Keratinocyte (primary cell): ENCODE measurements around the gene KRT7. TPM values are rescaled to one million over a fixed set of nuclear protein-coding genes. Genes with fewer than 3 reads are reported as not detected.
"Not testable (repeated sequence)": the region's sequence is repeated elsewhere in the genome, so short reads cannot be mapped to it uniquely, and the experiment has no call there.

Experiments used
- DNase-seq: peaks from one replicate; pipeline ENCODE4 v3.0.0-alpha.2; 2011; ENCODE audit warnings: low read depth, missing footprints, low spot score
- FAIRE-seq: peaks from 2 replicates; lab custom pipeline; 2011; peaks lifted over from hg19 to GRCh38; lab: Jason Lieb, UNC
- H2AFZ ChIP-seq: 2 replicates; pipeline ENCODE4 v1.6.0; 2012; ENCODE audit warnings: low read length, control low read depth, inconsistent platforms; ENCODE audit not compliant: control insufficient read depth
- H3K27ac ChIP-seq: 2 replicates; pipeline ENCODE4 v1.5.1; 2011; ENCODE audit warnings: low read length; ENCODE audit not compliant: control insufficient read depth, insufficient read depth
- H3K27me3 ChIP-seq: 3 replicates; pipeline ENCODE4 v1.6.0; 2011; ENCODE audit warnings: low read length; ENCODE audit not compliant: control insufficient read depth, insufficient read depth; ENCODE audit errors: extremely low read depth
- H3K36me3 ChIP-seq, 2 experiments: 2 replicates in 1 of 2; 3 replicates in 1 of 2; pipeline ENCODE4 v1.5.1; 2011; ENCODE audit warnings: low read length in 2 of 2, mild to moderate bottlenecking in 1 of 2; ENCODE audit not compliant: control insufficient read depth in 2 of 2, insufficient read depth in 2 of 2; ENCODE audit errors: extremely low read depth in 1 of 2
- H3K4me1 ChIP-seq: 3 replicates; pipeline ENCODE4 v1.5.1; 2011; ENCODE audit warnings: low read length; ENCODE audit not compliant: control insufficient read depth, insufficient read depth; ENCODE audit errors: extremely low read depth
- H3K4me2 ChIP-seq: 3 replicates; pipeline ENCODE4 v1.6.0; 2011; ENCODE audit warnings: low read depth, low read length; ENCODE audit not compliant: control insufficient read depth, insufficient read depth; ENCODE audit errors: extremely low read depth
- H3K4me3 ChIP-seq, 3 experiments: fragments of 200-600 bp in 1 of 3; sonication (generic) in 1 of 3; 2 replicates in 2 of 3; 3 replicates in 1 of 3; pipeline ENCODE4 v1.5.1; 2011 to 2016; ENCODE audit warnings: low read length in 3 of 3, mild to moderate bottlenecking in 3 of 3, control low read depth in 2 of 3, inconsistent platforms in 1 of 3, low read depth in 1 of 3, mixed read lengths in 1 of 3, mixed run types in 1 of 3, moderate library complexity in 1 of 3; ENCODE audit not compliant: control insufficient read depth in 2 of 3, insufficient read depth in 2 of 3; ENCODE audit errors: extremely low read depth in 1 of 3
- H3K79me2 ChIP-seq: 2 replicates; pipeline ENCODE4 v1.6.0; 2012; ENCODE audit warnings: low read length; ENCODE audit not compliant: control insufficient read depth, insufficient read depth
- H3K9ac ChIP-seq: 3 replicates; pipeline ENCODE4 v1.6.0; 2011; ENCODE audit warnings: low read length; ENCODE audit not compliant: control insufficient read depth, insufficient read depth; ENCODE audit errors: extremely low read depth
- H3K9me1 ChIP-seq: 3 replicates; pipeline ENCODE4 v1.6.0; 2011; ENCODE audit warnings: low read length; ENCODE audit not compliant: control insufficient read depth, insufficient read depth; ENCODE audit errors: extremely low read depth
- H3K9me3 ChIP-seq: 2 replicates; pipeline ENCODE4 v1.5.1; 2012; ENCODE audit warnings: low read depth, low read length; ENCODE audit not compliant: control insufficient read depth
- H4K20me1 ChIP-seq: 3 replicates; pipeline ENCODE4 v1.6.0; 2011; ENCODE audit warnings: low read length; ENCODE audit not compliant: control insufficient read depth, insufficient read depth; ENCODE audit errors: extremely low read depth
- EZH2 ChIP-seq: IDR thresholded peaks from one replicate; pipeline ENCODE4 v1.6.1; 2012; ENCODE audit warnings: inconsistent platforms, mild to moderate bottlenecking, low read length, moderate library complexity
- dilution Hi-C: fragments of 300-500 bp; cut with MboI; formaldehyde crosslinking; loops from one replicate; pipeline ENCODE4 v1.7.0; 2020; ENCODE audit warnings: low sequenced_read_pairs; ENCODE audit not compliant: extremely low pct_ligation_motif_present
- polyA plus RNA-seq, 5 experiments: library from polyadenylated mRNA; depleted of rRNA in 3 of 5; stranded (reverse) in 3 of 5; stranded (forward) in 1 of 5; unstranded in 1 of 5; fragments of >200 nt; gene quantifications; 1 replicate in 1 of 5; 2 replicates in 3 of 5; 3 replicates in 1 of 5; pipeline versions ENCODE4 v1.2.1 to v1.2.3, GENCODE V29; 2011 to 2012; ENCODE audit warnings: missing spikeins in 2 of 5, low read depth in 1 of 5, low replicate concordance in 1 of 5
- TF ChIP-seq, protein P1 (sequence below), 3 experiments: IDR thresholded peaks in 1 of 3; conservative IDR thresholded peaks in 1 of 3; optimal IDR thresholded peaks in 1 of 3; 2 replicates in 2 of 3; 3 replicates in 1 of 3; pipeline versions ENCODE3 to v1.5.1; 2011; ENCODE audit warnings: low read length in 3 of 3, mild to moderate bottlenecking in 3 of 3, moderate library complexity in 2 of 3, control low read depth in 1 of 3, inconsistent platforms in 1 of 3; ENCODE audit not compliant: insufficient read depth in 2 of 3; ENCODE audit errors: extremely low read depth in 1 of 3

KRT7 gene
- polyA plus RNA-seq, 1 donor (not counting 4 experiments of a cell fraction or from before 2014, with no cell fraction given): 112 TPM

DNA sequence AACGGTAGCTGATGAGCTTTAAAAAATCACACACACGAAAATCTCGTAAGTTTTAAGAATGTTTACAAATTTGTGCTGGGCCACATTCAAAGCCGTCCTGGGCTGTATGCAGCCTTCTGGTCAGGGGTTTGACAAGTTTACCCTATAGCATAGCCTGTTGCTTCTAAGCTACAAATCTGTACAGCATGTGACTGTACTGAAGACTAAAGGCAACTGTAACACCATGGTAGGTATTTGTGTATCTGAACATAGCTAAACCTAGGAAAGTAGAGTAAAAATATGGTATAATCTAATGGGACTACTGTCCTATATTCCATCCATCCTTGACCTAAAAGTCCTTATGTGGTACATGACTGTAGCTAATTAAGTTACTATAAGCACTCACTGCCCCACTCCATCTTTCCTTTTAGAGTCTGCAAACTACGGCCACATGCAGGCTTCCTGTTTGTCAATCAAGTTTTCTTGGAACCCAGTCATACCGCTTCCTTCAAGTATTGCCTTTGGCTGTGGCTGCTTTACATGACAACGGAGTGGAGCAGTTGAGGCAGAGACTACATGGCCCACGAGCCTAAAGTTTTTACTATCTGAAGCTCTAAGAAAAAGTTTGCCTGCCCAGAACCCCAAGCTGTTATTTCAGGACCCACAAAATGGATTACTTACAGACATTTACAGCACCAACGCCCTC, 18.5 kb downstream of the KRT7 start:
- H3K4me2 ChIP-seq: no peak overlapping the region
- H3K9ac ChIP-seq: no peak overlapping the region
- dilution Hi-C loops: no loop called here
- FAIRE-seq (no peak), DNase-seq (no peak)
- no peaks in the 10 kb centered on the region for H3K79me2 ChIP-seq
- H3K9me1 ChIP-seq: no peaks in the 10 kb centered on the region
- TF ChIP-seq, protein P1, sequence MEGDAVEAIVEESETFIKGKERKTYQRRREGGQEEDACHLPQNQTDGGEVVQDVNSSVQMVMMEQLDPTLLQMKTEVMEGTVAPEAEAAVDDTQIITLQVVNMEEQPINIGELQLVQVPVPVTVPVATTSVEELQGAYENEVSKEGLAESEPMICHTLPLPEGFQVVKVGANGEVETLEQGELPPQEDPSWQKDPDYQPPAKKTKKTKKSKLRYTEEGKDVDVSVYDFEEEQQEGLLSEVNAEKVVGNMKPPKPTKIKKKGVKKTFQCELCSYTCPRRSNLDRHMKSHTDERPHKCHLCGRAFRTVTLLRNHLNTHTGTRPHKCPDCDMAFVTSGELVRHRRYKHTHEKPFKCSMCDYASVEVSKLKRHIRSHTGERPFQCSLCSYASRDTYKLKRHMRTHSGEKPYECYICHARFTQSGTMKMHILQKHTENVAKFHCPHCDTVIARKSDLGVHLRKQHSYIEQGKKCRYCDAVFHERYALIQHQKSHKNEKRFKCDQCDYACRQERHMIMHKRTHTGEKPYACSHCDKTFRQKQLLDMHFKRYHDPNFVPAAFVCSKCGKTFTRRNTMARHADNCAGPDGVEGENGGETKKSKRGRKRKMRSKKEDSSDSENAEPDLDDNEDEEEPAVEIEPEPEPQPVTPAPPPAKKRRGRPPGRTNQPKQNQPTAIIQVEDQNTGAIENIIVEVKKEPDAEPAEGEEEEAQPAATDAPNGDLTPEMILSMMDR (optimal IDR thresholded peaks at IDR 0.05 in 1 of 3, IDR thresholded peaks at IDR 0.05 in 1 of 3, conservative IDR thresholded peaks at IDR 0.05 in 1 of 3; ENCODE audit: extremely low read depth in 1 of 3, insufficient read depth in 2 of 3, low read length in 3 of 3): no peak
- TF ChIP-seq EZH2: no peak
- no peaks in the 10 kb centered on the region for H3K4me1 ChIP-seq
- H2AFZ ChIP-seq: no peak overlapping the region
- H3K9me3 ChIP-seq: no peaks in the 10 kb centered on the region
- no peak overlapping the region for H3K27ac ChIP-seq
- no peaks in the 10 kb centered on the region for H4K20me1 ChIP-seq
- no peak overlapping the region for H3K4me3 ChIP-seq
- no peaks in the 10 kb centered on the region for H3K36me3 ChIP-seq
- no peaks in the 10 kb centered on the region for H3K27me3 ChIP-seq

DNA sequence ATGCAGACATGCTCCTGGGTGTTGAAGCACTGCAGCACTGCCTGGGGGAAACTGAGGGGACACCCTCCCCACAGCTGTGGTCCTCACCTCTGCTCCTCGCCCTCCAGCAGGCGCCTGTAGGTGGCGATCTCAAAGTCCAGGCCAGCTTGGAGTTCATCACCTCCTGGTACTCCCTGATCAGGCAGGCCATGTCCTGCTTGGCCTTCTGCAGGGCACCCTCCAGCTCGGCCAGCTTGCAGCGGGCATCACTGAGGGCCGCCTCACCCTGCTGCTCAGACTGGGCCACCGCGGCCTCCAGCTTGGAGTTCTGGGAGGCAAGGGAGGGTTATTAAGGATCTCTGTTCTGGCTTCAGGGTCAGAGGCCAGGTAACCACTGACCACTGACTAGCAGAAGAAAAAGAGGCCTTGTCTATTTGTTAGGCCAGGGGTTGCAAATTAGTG, 19.2 kb downstream of the KRT7 start:
- H3K9ac ChIP-seq, DNase-seq, H2AFZ ChIP-seq, H3K4me1 ChIP-seq, FAIRE-seq, H4K20me1 ChIP-seq, H3K4me3 ChIP-seq, H3K9me1 ChIP-seq, H3K79me2 ChIP-seq, H3K9me3 ChIP-seq, H3K36me3 ChIP-seq, H3K27ac ChIP-seq, H3K27me3 ChIP-seq, H3K4me2 ChIP-seq, dilution Hi-C loops: not testable (repeated sequence)
- TF ChIP-seq, protein P1 (optimal IDR thresholded peaks at IDR 0.05 in 1 of 3, IDR thresholded peaks at IDR 0.05 in 1 of 3, conservative IDR thresholded peaks at IDR 0.05 in 1 of 3; ENCODE audit: extremely low read depth in 1 of 3, insufficient read depth in 2 of 3, low read length in 3 of 3): peak in 2 of 3 experiments; percentile 25 to 28
